ENCODE results near the gene NANOS2. TPM values are rescaled to one million over a fixed set of nuclear protein-coding genes. Genes with fewer than 3 reads are reported as not detected.

NANOS2 gene
- total and polyA plus RNA-seq, 9 of the 15 experiments (the other 6 are each of a cell fraction or from before 2014, with no cell fraction given) = not detected

DNA sequence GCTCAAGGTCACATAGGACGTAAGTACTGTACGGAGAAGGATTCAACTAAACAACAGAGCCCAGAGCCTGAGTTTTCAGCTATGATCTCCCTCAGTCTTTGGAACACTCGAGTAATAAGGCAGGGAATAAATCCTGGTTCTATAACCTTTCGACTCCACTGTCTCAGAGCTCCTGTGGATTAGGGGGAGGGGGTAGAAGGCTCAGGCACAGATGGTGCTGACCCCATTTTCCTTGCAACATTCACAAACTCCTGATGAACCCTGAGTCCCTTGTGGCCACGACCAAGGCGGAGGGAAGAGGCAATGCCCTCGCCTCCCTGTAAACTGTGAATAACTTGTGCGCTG lies 37.7 kb upstream of the NANOS2 start:
- WGBS (ENCODE audit: insufficient coverage, low coverage, missing lambda C conversion rate) = 16% methylated on average over 8 of the region's 8 CpGs
- peaks cover 10 to 45% of the 10 kb centered on the region in 2 experiments; a peak in 4 of 5 replicates for H3K27me3 ChIP-seq (ENCODE audit: control insufficient read depth in 2 of 2, insufficient read depth in 2 of 2, low read length in 2 of 2)
- no peak overlapping the region for H3K27ac ChIP-seq (ENCODE audit: extremely low read depth, low read depth, low read length)
- H3K36me3 ChIP-seq (ENCODE audit: control insufficient read depth, insufficient read depth, low read length) = no peaks in the 10 kb centered on the region
- TF ChIP-seq SREBF2 (CRISPR knock-in tag; IDR thresholded peaks at IDR 0.05) = peak; percentile 25; the same call in 1 of the 2 replicates
- 0 out of 2 replicates have a peak, but pooled peaks have one; percentile 43 for TF ChIP-seq NR1H2 (CRISPR knock-in tag; IDR thresholded peaks at IDR 0.05)
- no peak for TF ChIP-seq SAFB2 (IDR thresholded peaks at IDR 0.05; ENCODE audit: borderline replicate concordance, low read depth, low read length, severe bottlenecking)
- H3K4me1 ChIP-seq (replicated peaks in 1 of 2; ENCODE audit: control insufficient read depth in 2 of 2, insufficient read depth in 2 of 2, low read length in 2 of 2) = peaks cover 0 to 8% of the 10 kb centered on the region in 2 experiments; a peak in 2 of 5 replicates
- no peak overlapping the region for H2AFZ ChIP-seq (ENCODE audit: low read depth, low read length)
- in situ Hi-C loops (cut with MboI) (no loop called here), intact Hi-C loops (cut with micrococcal nuclease) (no loop called here)
- ATAC-seq (no peak; the same call in 1 of the 3 replicates), FAIRE-seq (no peak), DNase-seq (ENCODE audit: extremely low read depth in 1 of 4, low spot score in 3 of 4) (no peak)
- H3K79me2 ChIP-seq (ENCODE audit: control insufficient read depth, insufficient read depth, low read length) = no peaks in the 10 kb centered on the region
- BruUV-seq (replicated peaks) = no TSS peak
- no peak overlapping the region for H3K4me2 ChIP-seq (ENCODE audit: insufficient read depth, low read length)
- CTCF ChIA-PET (ENCODE audit: low intra/inter-chr PET ratio) = no interaction called here
- POLR2A ChIA-PET = interaction anchor here (0.7 to 1.2 kb wide), 3 partner anchors 8 to 37 kb away, joined by 3 to 5 read pairs (median 4); no protein-coding TSS in a partner anchor
- no peaks in the 10 kb centered on the region for H3K9me1 ChIP-seq (ENCODE audit: control insufficient read depth, insufficient read depth, low read length)
- H4K20me1 ChIP-seq (replicated peaks; ENCODE audit: control insufficient read depth, insufficient read depth, low read length) = no peaks in the 10 kb centered on the region; the same call in 1 of the 2 replicates
- H3K9me3 ChIP-seq (replicated peaks; ENCODE audit: control insufficient read depth, insufficient read depth, low read depth, low read length) = no peaks in the 10 kb centered on the region
- no peak overlapping the region for H3K4me3 ChIP-seq
- no peak overlapping the region for H3K9ac ChIP-seq (ENCODE audit: insufficient read depth in 1 of 2, low read depth in 2 of 2, low read length in 2 of 2)

DNA sequence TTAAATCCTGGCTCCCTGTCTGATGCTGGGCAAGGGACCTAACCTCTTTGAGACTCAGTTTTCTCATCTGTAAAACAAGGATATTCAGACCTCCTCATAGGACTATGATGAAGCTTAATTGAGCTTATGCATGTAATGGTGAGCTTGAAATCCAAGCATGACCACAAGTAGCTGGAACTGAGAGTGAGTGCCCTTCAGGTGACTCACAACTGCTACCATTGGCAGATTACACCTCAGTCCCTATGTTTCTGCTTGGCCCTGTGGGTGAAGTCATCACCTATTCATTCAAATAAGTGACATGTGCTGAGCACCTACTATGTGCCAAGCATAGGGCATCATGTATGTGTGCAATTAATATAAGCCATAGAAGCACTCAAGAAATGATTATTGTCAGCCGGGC lies 33.3 kb upstream of the NANOS2 start:
- Histone ChIP-seq H3K9me3 (replicated peaks; ENCODE audit: control insufficient read depth, insufficient read depth, low read depth, low read length) (no peaks in the 10 kb centered on the region), H3K4me2 (ENCODE audit: insufficient read depth, low read length) (no peak overlapping the region), H3K27ac (ENCODE audit: extremely low read depth, low read depth, low read length) (no peak overlapping the region), H3K9me1 (ENCODE audit: control insufficient read depth, insufficient read depth, low read length) (no peaks in the 10 kb centered on the region), H4K20me1 (replicated peaks; ENCODE audit: control insufficient read depth, insufficient read depth, low read length) (no peaks in the 10 kb centered on the region; the same call in 1 of the 2 replicates), H2AFZ (ENCODE audit: low read depth, low read length) (no peak overlapping the region), H3K36me3 (ENCODE audit: control insufficient read depth, insufficient read depth, low read length) (no peaks in the 10 kb centered on the region), H3K79me2 (ENCODE audit: control insufficient read depth, insufficient read depth, low read length) (no peaks in the 10 kb centered on the region), H3K9ac (ENCODE audit: insufficient read depth in 1 of 2, low read depth in 2 of 2, low read length in 2 of 2) (no peak overlapping the region), H3K4me1 (replicated peaks in 1 of 2; ENCODE audit: control insufficient read depth in 2 of 2, insufficient read depth in 2 of 2, low read length in 2 of 2) (peaks cover 0 to 5% of the 10 kb centered on the region in 2 experiments; a peak in 2 of 5 replicates), H3K27me3 (ENCODE audit: control insufficient read depth in 2 of 2, insufficient read depth in 2 of 2, low read length in 2 of 2) (peaks cover 17 to 32% of the 10 kb centered on the region in 2 experiments; a peak in 4 of 5 replicates), H3K4me3 (no peak overlapping the region)
- in situ Hi-C loops (cut with MboI) (no loop called here), intact Hi-C loops (cut with micrococcal nuclease) (no loop called here)
- BruUV-seq (replicated peaks) = no TSS peak
- TF ChIP-seq CHD1 (IDR thresholded peaks at IDR 0.05; ENCODE audit: low read length) (no peak), ZKSCAN1 (IDR thresholded peaks at IDR 0.05; ENCODE audit: low read depth, low read length) (peak; percentile 34; the same call in 1 of the 2 replicates)
- ATAC-seq = no peak
- FAIRE-seq = no peak
- CTCF ChIA-PET (ENCODE audit: low intra/inter-chr PET ratio) = no interaction called here
- 0% methylated on average over 1 of the region's 1 CpG for WGBS (ENCODE audit: insufficient coverage, low coverage, missing lambda C conversion rate)
- POLR2A ChIA-PET = interaction anchor here (0.6 kb wide), 1 partner anchor 58 kb away, joined by 7 read pairs; no protein-coding TSS in a partner anchor
- no peak for DNase-seq (ENCODE audit: extremely low read depth in 1 of 4, low spot score in 3 of 4)

All from K562 (cell line).